ENCODE measurements around the gene TIMP3.

Gene TIMP3

DNA sequence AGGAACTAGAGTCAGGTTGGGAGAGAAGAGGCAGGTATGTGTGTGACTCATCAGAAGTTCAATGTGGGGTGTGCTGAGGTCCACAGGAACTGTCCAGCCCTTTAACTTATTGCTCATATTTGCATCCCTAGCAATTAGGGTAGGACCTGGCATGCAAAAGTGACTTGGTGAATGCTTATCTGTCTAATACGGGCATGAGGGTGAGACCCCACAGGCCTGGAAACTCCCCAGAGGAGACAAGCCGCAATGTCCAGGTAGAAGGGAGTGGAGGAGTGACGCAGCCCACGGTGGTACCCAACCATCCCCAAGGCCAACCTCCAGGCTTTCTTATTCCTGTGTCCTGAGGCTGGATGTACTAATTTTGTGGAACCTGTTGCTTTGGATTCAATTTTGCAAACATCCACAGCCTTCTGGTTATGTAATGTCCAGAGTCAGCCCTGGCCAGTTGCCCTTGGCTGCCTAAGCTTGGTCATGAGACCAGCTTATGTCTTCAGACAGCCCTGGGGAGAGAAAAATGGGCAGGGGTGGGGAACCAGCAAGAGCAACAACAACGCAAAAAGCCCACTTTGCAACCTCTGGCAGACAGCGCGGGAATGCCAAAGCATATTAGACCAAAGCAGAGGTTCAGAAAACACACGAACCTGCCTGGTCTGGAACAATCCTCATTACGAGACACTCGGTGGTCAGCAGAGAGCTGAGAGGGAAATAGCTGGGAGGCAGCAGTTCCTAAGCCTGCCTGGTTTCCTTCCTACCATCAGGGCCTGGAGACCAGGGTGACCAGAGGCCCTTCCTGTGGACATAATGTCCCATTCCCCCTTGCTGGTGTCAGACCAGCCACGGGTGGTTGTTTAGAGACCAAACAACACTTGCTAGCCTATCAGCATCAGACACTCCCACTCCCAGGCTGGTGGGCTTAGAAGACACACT is 49.3 kb downstream of the TIMP3 start:
- TF ChIP-seq, protein P1, sequence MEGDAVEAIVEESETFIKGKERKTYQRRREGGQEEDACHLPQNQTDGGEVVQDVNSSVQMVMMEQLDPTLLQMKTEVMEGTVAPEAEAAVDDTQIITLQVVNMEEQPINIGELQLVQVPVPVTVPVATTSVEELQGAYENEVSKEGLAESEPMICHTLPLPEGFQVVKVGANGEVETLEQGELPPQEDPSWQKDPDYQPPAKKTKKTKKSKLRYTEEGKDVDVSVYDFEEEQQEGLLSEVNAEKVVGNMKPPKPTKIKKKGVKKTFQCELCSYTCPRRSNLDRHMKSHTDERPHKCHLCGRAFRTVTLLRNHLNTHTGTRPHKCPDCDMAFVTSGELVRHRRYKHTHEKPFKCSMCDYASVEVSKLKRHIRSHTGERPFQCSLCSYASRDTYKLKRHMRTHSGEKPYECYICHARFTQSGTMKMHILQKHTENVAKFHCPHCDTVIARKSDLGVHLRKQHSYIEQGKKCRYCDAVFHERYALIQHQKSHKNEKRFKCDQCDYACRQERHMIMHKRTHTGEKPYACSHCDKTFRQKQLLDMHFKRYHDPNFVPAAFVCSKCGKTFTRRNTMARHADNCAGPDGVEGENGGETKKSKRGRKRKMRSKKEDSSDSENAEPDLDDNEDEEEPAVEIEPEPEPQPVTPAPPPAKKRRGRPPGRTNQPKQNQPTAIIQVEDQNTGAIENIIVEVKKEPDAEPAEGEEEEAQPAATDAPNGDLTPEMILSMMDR (IDR thresholded peaks at IDR 0.05; ENCODE audit: control insufficient read depth, insufficient read depth, low read depth, low read length, missing control alignments), result no peak
- no peak for DNase-seq (ENCODE audit: low read depth)
- no peak overlapping the region for H3K4me3 ChIP-seq (ENCODE audit: control insufficient read depth, low read depth, low read length)

DNA sequence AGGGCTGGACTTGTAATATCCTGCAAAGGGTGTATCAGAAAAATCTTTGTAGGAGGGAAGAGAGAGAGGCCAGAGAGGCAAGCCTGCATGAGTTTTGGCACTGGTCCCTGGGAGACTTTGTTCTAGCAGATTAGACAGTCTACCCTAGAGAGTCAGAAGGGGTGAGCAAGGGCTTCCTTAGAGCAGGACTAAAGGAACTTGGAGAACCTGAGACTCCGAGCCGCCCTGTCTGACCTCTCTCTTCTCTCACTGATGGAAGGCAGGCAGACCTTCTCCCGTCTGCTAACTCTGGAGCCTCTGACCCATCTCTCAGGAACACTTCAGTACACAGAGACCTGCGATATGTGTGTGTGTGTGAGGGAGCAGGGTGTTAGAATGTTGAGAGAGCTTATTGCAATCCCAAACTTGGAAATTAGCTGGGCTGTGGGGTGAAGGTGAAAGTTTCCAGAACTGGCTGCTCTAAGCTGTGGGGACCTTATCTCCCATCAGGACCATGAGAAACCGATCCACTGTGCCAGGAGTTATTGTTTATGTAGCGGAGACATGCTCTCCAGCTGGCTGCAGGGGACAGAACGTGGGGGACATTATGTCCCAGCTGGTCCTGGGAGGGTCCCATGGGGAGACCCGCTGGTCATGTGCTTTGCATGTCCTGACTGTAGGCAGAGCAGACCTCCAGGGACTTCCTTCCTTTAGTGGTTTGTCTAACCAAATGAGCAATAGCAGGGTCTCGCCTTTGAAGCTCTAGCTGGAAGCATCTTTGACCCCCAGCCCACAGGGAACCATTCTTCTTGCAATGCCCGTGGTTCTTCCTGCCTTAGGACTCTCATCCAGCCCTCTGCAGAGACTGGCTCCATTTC is 51.1 kb downstream of the TIMP3 start:
- DNase-seq (ENCODE audit: low read depth), result no peak
- TF ChIP-seq, protein P1 (IDR thresholded peaks at IDR 0.05; ENCODE audit: control insufficient read depth, insufficient read depth, low read depth, low read length, missing control alignments), result no peak
- no peak overlapping the region for H3K4me3 ChIP-seq (ENCODE audit: control insufficient read depth, low read depth, low read length)

DNA sequence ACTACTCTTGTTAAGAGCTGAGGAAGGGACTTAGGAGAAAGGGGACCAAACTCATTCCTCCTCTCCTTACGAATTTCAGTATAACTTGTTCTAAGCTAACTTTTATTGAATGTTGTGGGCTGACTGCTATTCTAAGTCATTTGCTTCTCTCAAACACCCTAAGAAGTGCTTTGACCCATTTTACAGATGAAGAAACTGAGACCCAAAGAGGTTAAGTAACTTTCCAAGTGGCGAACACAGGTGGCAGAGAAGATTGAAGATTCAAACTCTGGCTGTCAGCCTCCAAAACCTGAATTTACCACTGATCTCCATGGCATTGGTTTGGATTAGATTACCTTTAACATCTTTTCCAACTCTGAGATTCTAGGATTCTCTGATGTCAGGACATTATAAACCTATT is 52.2 kb downstream of the TIMP3 start:
- TF ChIP-seq, protein P1 (IDR thresholded peaks at IDR 0.05; ENCODE audit: control insufficient read depth, insufficient read depth, low read depth, low read length, missing control alignments), result no peak
- no peak overlapping the region for H3K4me3 ChIP-seq (ENCODE audit: control insufficient read depth, low read depth, low read length)
- DNase-seq (ENCODE audit: low read depth), result no peak

DNA sequence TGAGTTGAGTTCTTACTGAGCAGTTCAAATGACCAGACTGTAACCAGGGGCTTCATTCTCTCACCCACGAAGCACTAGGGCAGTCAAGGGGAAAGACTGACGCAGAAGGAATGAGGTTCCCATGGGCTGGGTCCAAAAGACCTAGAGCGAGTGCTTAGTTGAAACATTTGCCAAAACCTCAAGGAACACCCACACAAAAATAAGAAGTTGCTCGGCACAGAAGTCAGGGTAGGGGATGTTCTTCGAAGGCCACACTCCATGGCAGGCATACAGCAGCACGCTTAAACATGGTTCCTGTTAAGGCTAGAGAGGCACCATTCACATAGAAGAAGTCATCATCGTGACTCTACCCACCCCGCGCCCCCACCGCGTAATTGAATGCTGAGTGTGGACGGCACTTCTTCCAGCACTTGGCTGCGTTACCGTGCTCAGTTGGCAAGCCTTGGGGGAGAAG is 52.9 kb downstream of the TIMP3 start:
- no peak overlapping the region for H3K4me3 ChIP-seq (ENCODE audit: control insufficient read depth, low read depth, low read length)
- TF ChIP-seq, protein P1 (IDR thresholded peaks at IDR 0.05; ENCODE audit: control insufficient read depth, insufficient read depth, low read depth, low read length, missing control alignments), result no peak
- DNase-seq (ENCODE audit: low read depth), result no peak

DNA sequence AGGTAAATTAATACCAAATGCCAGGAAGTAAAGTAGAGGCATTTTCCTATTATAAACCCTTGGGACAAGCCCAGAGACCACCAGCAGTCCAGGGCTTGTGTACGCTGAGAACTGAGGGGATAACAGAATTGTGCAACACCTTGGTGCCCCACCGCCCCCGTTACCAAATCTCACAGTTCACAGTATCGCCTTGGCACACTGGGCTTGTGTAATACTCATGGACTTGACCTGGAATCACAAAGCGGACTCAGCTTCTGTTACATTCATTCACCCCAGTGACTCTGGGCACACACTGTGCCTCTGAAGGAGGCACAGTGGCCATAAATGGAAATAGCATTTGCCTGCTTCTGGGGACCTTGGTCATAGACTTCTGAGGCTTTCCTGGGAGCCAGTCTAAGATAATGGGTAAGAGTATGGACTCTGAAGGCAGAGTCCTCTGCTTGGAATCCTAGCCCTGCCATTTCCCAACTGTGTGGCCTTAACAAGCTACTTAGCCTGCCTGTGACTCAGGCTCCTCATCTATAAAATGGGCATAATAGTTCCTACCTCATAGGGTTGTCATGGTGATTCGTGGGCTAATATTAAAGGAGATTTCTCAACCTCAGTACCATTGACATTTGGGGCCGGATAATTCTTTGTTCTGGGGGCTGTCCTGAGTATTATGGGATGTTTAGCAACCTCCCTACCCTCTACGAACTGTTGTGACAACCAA is 53.7 kb downstream of the TIMP3 start:
- no peak for DNase-seq (ENCODE audit: low read depth)
- TF ChIP-seq, protein P1 (IDR thresholded peaks at IDR 0.05; ENCODE audit: control insufficient read depth, insufficient read depth, low read depth, low read length, missing control alignments), result no peak
- no peak overlapping the region for H3K4me3 ChIP-seq (ENCODE audit: control insufficient read depth, low read depth, low read length)

DNA sequence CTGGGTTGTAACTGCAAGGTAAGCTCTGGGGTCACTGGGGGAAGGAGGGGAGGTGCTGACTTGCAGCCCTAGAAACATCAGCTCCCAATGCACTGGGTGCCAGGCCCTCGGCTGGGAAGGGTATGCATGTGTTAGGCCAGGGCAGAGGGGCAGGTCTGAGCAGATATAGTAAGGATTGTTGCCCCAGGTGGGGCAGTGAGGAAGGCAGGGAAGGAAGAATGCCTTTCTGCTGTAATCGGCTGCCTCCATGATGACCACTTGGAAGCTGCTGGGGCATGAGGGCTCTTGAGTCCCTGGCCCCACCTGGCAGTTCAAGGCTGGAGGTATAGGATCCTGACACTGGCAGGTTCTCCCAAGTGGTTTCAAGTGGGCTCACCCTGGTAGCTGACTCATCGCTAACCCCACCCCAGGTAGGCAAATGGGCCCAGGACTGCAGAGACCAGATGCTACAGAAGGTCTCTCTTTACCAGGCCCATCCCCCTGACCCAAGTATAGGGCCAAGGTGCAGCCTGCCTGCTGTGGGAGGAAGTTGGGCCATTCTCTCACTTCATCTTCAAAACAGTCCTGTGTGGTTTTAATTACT is 56.7 kb downstream of the TIMP3 start:
- no peak overlapping the region for H3K4me3 ChIP-seq (ENCODE audit: control insufficient read depth, low read depth, low read length)
- TF ChIP-seq, protein P1 (IDR thresholded peaks at IDR 0.05; ENCODE audit: control insufficient read depth, insufficient read depth, low read depth, low read length, missing control alignments), result no peak
- no peak for DNase-seq (ENCODE audit: low read depth)
